Stimulated activated CD4-positive, alpha-beta T cell treated with anti-CD3 and anti-CD28 coated beads, Interleukin-15, amount 100 ng/mL, for 24 hours (primary cell): ENCODE data around the gene AJAP1.
"Not testable (repeated sequence)": the region's sequence is repeated elsewhere in the genome, so short reads cannot be mapped to it uniquely, and the experiment has no call there.

Source experiments
- DNase-seq: peaks from one replicate; pipeline ENCODE4 v3.0.0-alpha.2; 2020

AJAP1 gene

DNA sequence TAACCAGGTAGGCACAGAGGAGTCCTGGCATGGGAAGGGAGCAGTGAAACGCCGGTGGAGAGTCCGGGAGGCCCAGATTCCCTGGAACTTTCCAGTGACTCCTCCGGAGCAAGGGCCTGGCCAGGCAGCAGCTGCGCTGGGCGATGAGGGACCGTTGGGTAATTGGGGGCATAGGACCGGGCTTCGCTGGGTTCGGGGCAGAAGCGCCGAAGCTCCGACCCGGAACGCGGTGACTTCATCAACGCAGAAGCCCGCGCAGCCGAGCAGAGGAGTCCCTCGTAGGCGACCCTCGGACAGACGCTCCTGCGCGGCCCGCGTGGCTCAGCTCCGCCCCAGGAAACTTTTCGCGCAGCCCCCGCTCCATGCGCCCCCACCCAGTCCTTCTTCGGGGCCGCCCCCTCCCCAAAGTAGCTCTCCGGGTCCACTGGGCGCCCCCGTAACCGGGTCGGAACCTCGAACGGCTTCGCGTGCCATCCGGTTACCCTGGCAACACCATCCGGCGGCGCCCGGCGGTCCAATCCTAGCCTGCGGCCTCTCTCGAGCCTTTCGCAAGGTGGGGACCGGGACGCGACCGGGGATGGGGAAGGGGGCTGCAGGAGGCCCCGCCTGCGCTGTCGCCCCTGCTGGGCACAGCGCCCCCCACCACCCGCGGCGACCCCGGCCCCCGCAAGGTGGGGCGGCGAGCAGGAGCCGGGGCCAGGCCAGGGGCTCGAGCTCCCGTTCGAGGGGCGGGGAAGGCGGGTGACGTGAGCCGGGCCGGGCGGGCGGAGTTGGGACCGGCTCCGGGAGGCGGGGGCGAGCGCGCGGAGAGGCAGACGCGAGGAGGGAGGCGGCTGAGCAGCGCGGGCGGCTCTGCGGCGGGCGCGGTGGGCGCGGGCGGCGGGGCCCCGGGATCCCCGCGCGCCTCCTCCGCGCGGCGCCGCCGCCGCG, at the start of gene AJAP1:
AJAP1 (plus strand) TSS at position 814 of the 930 bp plus-strand sequence. CDS start 817 bp downstream, outside the sequence.
- DNase-seq: peak; percentile 48

- DNase-seq: no peak
Observed at GRCh38 chr1:4605158-4605557, 49.3 kb upstream of the AJAP1 start.

- DNase-seq: no peak
Observed at GRCh38 chr1:4611563-4612341, 42.7 kb upstream of the AJAP1 start.

DNA sequence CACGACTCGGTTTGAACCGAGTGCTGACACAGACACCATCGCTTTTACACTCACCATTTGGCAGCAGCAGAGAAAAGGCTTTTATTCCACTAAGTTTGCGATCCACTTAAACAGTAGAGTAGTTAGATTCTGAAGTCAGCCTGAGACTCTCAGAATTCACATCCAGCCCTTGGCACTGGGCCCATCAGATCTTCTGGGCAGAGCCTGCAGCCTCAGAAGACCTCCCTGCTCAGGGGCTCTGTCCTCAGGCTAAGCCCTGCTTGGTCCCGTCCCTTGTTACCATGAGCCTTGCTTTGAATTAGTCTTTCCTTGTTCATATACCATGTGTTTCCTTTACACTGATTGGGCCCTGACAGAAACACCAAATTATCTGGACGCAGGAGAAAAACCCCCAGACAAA, 41.4 kb upstream of the AJAP1 start:
- DNase-seq: no peak

DNA sequence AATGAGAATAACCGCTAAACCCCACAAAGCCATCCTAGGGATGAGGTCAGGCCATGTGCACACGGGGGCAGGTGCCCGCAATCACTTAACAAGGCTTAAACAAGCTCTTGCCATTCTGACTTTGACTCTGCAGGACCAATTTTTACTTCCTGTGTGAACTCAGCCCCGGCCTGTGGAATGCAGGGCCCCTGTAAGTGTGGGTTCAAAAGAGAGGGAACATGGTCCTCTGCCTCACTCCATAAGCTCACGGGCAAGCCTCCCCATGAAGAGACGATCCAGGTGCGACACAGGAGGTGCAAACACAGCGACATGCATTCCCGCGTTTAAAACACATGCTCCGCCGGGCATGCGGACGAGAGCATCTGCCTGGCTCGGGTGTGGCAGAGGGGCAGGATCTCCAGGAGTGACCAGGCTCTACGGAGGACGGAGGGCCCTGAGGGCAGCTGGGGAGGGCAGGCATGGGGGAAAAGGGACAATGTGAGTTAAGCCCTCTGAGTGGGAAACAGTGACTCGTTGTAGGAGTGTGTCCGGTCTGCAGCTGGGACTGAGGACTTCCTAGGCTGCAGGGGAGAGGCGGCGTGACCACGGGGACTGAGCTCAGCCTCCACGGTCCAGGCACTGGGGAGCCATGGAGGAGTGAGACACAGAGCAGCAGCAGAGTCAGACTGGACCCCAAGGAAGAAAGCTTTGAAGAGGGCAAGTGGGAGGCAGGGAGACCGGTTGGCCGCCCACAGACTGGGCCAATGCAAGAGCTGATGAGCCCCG, 40.6 kb upstream of the AJAP1 start:
- DNase-seq: no peak

- no peak for DNase-seq
Observed at GRCh38 chr1:4614371-4615137, 39.9 kb upstream of the AJAP1 start.

- no peak for DNase-seq
Observed at GRCh38 chr1:4615138-4615470, 39.3 kb upstream of the AJAP1 start.

DNA sequence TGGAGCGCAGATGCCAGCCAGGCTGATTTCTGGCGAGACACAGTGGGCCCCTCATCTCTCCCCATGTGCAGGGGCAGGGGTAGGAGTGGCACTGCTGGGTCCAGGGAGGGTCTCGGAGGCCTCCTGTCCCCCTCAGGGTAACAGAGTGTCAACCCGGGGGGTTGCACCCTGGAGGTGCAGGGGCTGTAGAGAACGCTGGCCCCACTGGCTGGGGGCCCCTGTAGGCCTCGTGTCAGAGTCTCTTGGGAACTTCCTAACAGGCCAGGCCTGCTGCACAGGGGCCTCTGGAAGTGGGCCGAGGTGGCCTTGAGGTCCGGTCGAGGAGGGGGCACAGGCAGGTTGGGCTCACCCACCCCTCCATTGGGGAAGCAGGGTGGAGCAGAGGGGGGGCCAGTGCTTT, 38.9 kb upstream of the AJAP1 start:
- DNase-seq: no peak

DNA sequence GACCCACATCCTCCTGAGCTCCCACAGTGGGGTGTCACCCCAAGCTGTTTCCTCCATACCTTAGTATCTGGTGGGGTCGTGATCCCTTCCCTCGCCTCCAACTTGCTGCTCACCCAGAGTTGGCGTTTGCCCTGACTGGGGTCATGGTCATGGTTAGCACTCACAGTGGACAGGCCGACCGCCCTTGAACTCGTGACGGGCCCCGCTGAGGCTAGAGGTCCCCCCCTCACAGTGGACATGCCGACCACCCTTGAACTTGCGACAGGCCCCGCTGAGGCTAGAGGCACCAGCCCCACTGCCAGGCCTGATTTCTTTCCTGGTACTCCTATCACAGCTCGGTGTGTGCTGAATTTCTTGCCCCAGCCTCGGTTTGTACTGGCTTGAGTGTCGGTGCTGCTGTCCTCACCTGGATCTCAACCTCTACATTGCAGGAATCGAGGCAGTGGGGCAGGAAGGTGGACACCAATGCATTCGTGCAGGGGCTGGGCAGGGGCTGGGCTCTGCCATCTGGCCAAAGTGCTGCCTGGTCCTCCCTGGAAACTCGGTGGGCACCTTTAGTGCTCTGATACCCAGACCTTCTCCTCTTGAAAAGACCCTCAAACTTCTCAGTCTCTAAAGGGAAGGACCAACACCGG, 37.5 kb upstream of the AJAP1 start:
- no peak for DNase-seq

DNA sequence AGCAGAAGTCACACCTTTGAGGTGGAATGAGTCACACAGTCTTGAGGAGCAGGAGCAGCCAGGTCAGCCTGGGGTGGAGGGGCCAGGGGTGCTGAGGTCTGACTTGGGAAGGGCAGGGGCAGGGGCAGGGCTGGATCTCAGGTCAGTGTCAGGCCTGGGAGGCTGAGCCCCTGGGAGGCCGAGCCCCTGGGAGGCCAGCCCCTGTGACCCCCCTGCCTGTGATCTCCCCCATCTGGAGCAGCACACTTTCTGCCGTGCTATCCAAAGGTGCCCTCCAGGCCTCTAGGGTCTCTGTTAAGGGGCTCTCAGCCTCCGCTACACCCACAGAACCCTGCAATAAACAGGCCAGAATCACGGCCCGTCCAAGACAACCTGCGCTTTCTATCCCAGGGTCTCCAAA, 36.9 kb upstream of the AJAP1 start:
- DNase-seq: no peak

GRCh38 chr1:4618827-4619226, 35.6 kb upstream of the AJAP1 start:
- DNase-seq: not testable (repeated sequence)

DNA sequence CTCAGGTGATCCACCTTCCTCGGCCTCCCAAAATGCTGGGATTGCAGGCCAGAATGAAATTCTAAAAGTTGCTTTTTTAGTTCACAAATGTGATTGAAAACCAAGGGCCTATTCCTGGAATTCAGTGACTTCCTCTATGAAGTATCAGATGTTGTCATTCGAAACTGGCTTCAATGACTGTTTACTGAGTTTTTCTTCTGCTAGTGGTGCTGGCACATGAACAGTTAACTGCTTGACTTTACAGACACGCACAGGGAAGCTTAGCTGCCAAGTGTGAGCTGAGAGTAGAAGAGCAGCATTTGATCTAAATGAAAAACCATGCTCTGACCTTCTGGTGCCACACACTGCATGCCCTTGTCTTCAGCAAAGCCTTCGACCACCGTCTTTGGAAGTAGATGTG, 32.8 kb upstream of the AJAP1 start:
- no peak for DNase-seq

- DNase-seq: no peak
Observed at GRCh38 chr1:4622821-4623220, 31.6 kb upstream of the AJAP1 start.

DNA sequence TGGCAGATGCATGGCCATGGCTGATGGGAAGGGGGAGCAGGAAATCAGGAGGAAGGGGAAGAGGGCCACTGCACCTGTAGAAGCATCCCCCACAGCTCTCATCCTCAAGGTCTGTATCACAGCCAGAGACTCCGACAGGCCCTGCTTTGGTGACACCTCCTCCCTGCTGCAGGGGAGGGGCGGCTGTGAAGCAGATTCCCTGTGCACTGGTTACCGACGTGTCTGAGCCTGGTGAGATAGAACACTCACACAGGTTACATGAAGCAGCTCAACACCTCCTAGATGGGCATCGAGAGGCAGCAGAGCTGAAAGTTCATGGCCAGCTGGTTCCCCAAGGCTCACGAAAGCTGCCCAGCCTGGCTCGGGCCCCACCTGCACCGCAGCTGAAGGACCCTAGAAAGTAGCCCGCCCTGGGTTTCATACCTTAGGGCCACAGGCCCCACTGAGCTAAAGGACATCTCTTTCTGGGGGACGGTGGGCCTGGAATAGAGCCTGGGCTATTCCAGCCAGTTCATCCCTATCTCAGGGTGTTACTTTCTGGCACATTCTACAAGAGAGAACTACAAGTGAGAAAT, 30.2 kb upstream of the AJAP1 start:
- DNase-seq: no peak

- DNase-seq: no peak
Observed at GRCh38 chr1:4624801-4625200, 29.6 kb upstream of the AJAP1 start.

DNA sequence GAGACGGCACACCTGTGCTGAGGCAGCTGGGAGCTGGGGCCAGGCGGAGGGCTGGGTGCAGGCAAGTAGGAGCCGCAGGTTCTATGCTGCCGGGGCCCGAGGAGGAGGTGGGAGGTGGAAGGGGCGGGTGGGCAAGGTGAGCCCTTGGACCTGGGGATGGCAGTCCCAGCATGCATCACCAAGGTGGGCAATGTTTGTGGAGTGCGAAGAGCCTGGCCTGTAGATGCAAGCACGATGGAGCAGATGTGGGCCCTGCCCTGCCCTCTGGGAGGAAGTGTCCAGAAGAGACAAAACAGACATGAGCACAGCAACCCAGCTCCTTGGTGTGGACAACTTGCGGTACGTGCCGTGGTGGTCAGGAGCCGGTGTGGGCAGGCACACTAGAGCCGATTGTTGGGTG, 28.3 kb upstream of the AJAP1 start:
- no peak for DNase-seq

GRCh38 chr1:4626560-4627319, 27.7 kb upstream of the AJAP1 start:
- no peak for DNase-seq

DNA sequence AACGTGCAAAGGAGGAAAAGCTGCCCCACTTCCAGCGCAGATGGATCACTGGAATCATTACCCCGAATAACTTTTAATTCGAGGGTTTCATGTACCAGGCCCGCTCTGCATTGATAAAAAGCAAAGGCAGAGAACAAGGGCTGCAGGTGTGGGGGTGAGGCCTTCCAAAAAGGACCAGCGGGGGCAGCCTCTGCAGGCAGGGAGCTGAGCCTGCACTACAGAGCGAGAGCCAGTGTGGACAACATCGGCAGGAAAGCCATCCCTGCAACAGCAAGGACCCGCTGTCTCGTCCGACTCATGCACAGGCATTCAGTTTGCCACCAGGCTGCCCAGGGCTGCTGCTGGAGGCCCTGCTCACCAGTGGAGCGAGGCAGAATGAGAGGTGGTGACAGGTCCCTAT, 27.1 kb upstream of the AJAP1 start:
- no peak for DNase-seq

- DNase-seq: no peak
Observed at GRCh38 chr1:4628992-4629391, 25.4 kb upstream of the AJAP1 start.

- no peak for DNase-seq
Observed at GRCh38 chr1:4630561-4630960, 23.8 kb upstream of the AJAP1 start.

DNA sequence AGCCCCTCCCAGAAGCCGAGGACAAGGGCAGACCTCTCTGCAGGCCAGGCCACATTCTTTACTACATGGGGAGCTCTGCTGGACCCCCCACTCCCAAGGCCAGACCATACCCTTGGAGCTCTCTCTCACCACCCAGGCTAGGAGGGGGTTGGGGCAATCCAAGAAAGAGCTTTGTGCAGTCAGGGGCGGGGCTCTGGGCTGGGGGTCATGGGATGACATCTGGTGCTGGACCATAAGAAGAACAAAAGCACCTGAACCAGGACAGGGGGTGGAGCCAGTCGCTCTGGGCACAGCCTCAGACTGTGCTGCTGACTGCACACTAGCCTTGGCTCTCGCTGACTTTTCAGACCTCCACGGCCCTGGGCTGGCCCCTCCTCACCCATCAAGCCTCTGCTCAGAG, 23.1 kb upstream of the AJAP1 start:
- DNase-seq: no peak
